WTC11 (cell line): Measurements from ENCODE around the gene FHAD1.

Experiments used
- ATF3 ChIP-seq: sonication (generic); formaldehyde crosslinking; conservative IDR thresholded peaks from 2 replicates; pipeline ENCODE4 v1.8.1; 2022; ENCODE audit warnings: mild to moderate bottlenecking, missing genetic modification reagents
- CTCF ChIP-seq: fragments of 200-600 bp; IDR thresholded peaks from 2 replicates; pipeline ENCODE4 v1.8.0; 2022; ENCODE audit warnings: antibody characterized with exemption
- GABPB1 ChIP-seq: sonication (generic); formaldehyde crosslinking; IDR thresholded peaks from 2 replicates; pipeline ENCODE4 v1.8.1; 2023; ENCODE audit warnings: mild to moderate bottlenecking, missing genetic modification reagents
- MAX ChIP-seq: sonication (generic); formaldehyde crosslinking; IDR thresholded peaks from 2 replicates; pipeline ENCODE4 v1.8.0; 2022; ENCODE audit warnings: mild to moderate bottlenecking, missing genetic modification reagents
- NR2C2 ChIP-seq: sonication (generic); formaldehyde crosslinking; IDR thresholded peaks from 2 replicates; pipeline ENCODE4 v1.8.0; 2022; ENCODE audit warnings: mild to moderate bottlenecking, missing genetic modification reagents
- NR3C1 ChIP-seq: sonication (generic); formaldehyde crosslinking; conservative IDR thresholded peaks from 2 replicates; pipeline ENCODE4 v1.8.1; 2023; ENCODE audit warnings: low read depth, mild to moderate bottlenecking, missing genetic modification reagents
- TCF7 ChIP-seq: sonication (generic); formaldehyde crosslinking; IDR thresholded peaks from 2 replicates; pipeline ENCODE4 v1.8.0; 2022; ENCODE audit warnings: mild to moderate bottlenecking, low read depth, missing genetic modification reagents, moderate library complexity
- TF ChIP-seq, protein P1 (sequence below): sonication (generic); formaldehyde crosslinking; IDR thresholded peaks from 2 replicates; pipeline ENCODE4 v1.8.1; 2023; ENCODE audit warnings: mild to moderate bottlenecking, missing genetic modification reagents, moderate library complexity

- no peak for TF ChIP-seq CTCF
- no peak for TF ChIP-seq MAX (CRISPR knock-in tag)
- no peak for TF ChIP-seq GABPB1 (CRISPR knock-in tag)
- no peak for TF ChIP-seq ATF3 (CRISPR knock-in tag)
- TF ChIP-seq NR2C2 (CRISPR knock-in tag) = no peak
- TF ChIP-seq, protein P1, sequence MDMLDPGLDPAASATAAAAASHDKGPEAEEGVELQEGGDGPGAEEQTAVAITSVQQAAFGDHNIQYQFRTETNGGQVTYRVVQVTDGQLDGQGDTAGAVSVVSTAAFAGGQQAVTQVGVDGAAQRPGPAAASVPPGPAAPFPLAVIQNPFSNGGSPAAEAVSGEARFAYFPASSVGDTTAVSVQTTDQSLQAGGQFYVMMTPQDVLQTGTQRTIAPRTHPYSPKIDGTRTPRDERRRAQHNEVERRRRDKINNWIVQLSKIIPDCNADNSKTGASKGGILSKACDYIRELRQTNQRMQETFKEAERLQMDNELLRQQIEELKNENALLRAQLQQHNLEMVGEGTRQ (CRISPR knock-in tag) = no peak
- no peak for TF ChIP-seq NR3C1 (CRISPR knock-in tag)
- no peak for TF ChIP-seq TCF7
Measured at GRCh38 chr1:15299179-15299578, 52.2 kb downstream of the FHAD1 start.
